K562 (cell line): ENCODE data around the gene CLDN34. TPM values are rescaled to one million over a fixed set of nuclear protein-coding genes. Genes with fewer than 3 reads are reported as not detected.

Experiments
- ATAC-seq: fragments of 200-7000 bp; cut with Tn5 transposase; 3 replicates; pipeline ENCODE4 v1.9.1; 2020; ENCODE audit warnings: moderate library complexity
- BruUV-seq: library from RNA; stranded (reverse); fragments of 400-500 nt; replicated peaks from 2 replicates; lab custom pipeline; 2021; lab: Mats Ljungman, UMichigan
- CTCF ChIA-PET: fragments of 300-600 bp; formaldehyde crosslinking; extraction: SDS; loops from one replicate; lab custom pipeline; 2021; ENCODE audit warnings: low intra/inter-chr PET ratio; lab: Yijun Ruan, JAX
- POLR2A ChIA-PET: fragments of 300-600, 350-650 bp; sonication (Branson Sonifier 250); formaldehyde crosslinking; extraction: SDS; loops from one replicate; lab custom pipeline; 2021; ENCODE audit warnings: antibody characterized with exemption, inconsistent platforms; lab: Yijun Ruan, JAX
- DNase-seq, 4 experiments: peaks; one replicate each; pipeline versions ENCODE4 v3.0.0 to v3.0.0-alpha.2; 2011 to 2018; ENCODE audit warnings: low spot score in 3 of 4, mixed read lengths in 3 of 4; ENCODE audit errors: extremely low read depth in 1 of 4
- FAIRE-seq: peaks from 2 replicates; lab custom pipeline; 2011; peaks lifted over from hg19 to GRCh38; lab: Jason Lieb, UNC
- H2AFZ ChIP-seq: 2 replicates; pipeline ENCODE4 v1.6.0; 2011; ENCODE audit warnings: low read depth, low read length, control low read depth, inconsistent platforms
- H3K27ac ChIP-seq: fragments of 200-600 bp; 3 replicates; pipeline ENCODE4 v1.8.0; 2011; ENCODE audit warnings: low read depth, mild to moderate bottlenecking, control low read depth, inconsistent platforms, low read length, moderate library complexity, mixed read lengths; ENCODE audit errors: extremely low read depth
- H3K27me3 ChIP-seq, 2 experiments: fragments of 300-600 bp in 1 of 2; 2 replicates in 1 of 2; 3 replicates in 1 of 2; pipeline versions ENCODE4 v1.6.0 to v1.8.0; 2011; ENCODE audit warnings: inconsistent platforms in 2 of 2, low read length in 2 of 2, mild to moderate bottlenecking in 1 of 2, mixed read lengths in 1 of 2, moderate library complexity in 1 of 2; ENCODE audit not compliant: control insufficient read depth in 2 of 2, insufficient read depth in 2 of 2
- H3K36me3 ChIP-seq: fragments of 300-600 bp; 3 replicates; pipeline ENCODE4 v1.8.0; 2011; ENCODE audit warnings: mild to moderate bottlenecking, low read length, inconsistent platforms; ENCODE audit not compliant: control insufficient read depth, insufficient read depth
- H3K4me1 ChIP-seq, 2 experiments: fragments of 200-600 bp in 1 of 2; replicated peaks in 1 of 2; 2 replicates in 1 of 2; 3 replicates in 1 of 2; pipeline versions ENCODE4 v1.5.1 to v1.8.0; 2011; ENCODE audit warnings: inconsistent platforms in 2 of 2, low read length in 2 of 2, mild to moderate bottlenecking in 1 of 2, mixed read lengths in 1 of 2, moderate library complexity in 1 of 2; ENCODE audit not compliant: control insufficient read depth in 2 of 2, insufficient read depth in 2 of 2
- H3K4me2 ChIP-seq: 2 replicates; pipeline ENCODE4 v1.6.1; 2011; ENCODE audit warnings: low read length, control low read depth, inconsistent platforms, mixed read lengths; ENCODE audit not compliant: insufficient read depth
- H3K4me3 ChIP-seq: fragments of 200-600 bp; sonication (generic), shearing (Covaris generic); 2 replicates; pipeline ENCODE4 v1.5.1; 2016; ENCODE audit warnings: control low read depth, inconsistent platforms
- H3K79me2 ChIP-seq: fragments of 200-600 bp; 3 replicates; pipeline ENCODE4 v1.8.0; 2011; ENCODE audit warnings: low read length, inconsistent platforms; ENCODE audit not compliant: control insufficient read depth, insufficient read depth
- H3K9ac ChIP-seq, 2 experiments: 2 replicates each; pipeline versions ENCODE4 v1.6.0 to v1.6.1; 2011; ENCODE audit warnings: low read depth in 2 of 2, low read length in 2 of 2, control low read depth in 1 of 2, inconsistent platforms in 1 of 2, mild to moderate bottlenecking in 1 of 2, mixed read lengths in 1 of 2; ENCODE audit not compliant: insufficient read depth in 1 of 2
- H3K9me1 ChIP-seq: one replicate; pipeline ENCODE4 v1.6.0; 2011; ENCODE audit warnings: inconsistent platforms, mild to moderate bottlenecking, low read length, moderate library complexity; ENCODE audit not compliant: control insufficient read depth, insufficient read depth
- H3K9me3 ChIP-seq: replicated peaks from 2 replicates; pipeline ENCODE4 v1.5.1; 2011; ENCODE audit warnings: low read depth, low read length, inconsistent platforms; ENCODE audit not compliant: control insufficient read depth, insufficient read depth
- H4K20me1 ChIP-seq: replicated peaks from 2 replicates; pipeline ENCODE4 v1.6.1; 2011; ENCODE audit warnings: low read length, inconsistent platforms, mixed read lengths; ENCODE audit not compliant: control insufficient read depth, insufficient read depth
- EZH2 ChIP-seq: IDR thresholded peaks from 2 replicates; pipeline ENCODE4 v1.6.1; 2012; ENCODE audit warnings: low read depth, mild to moderate bottlenecking, inconsistent platforms, low read length, borderline replicate concordance
- FOSL1 ChIP-seq: fragments of 200-800 bp; sonication (Bioruptor generic); conservative IDR thresholded peaks from 2 replicates; pipeline ENCODE4 v1.6.1; 2016; ENCODE audit warnings: missing genetic modification characterization, missing compliant biosample characterization
- KDM2B ChIP-seq: fragments of 250-450 bp; sonication (Bioruptor Pico); IDR thresholded peaks from 2 replicates; pipeline ENCODE4 v1.8.0; 2021; ENCODE audit warnings: mild to moderate bottlenecking, moderate library complexity
- MGA ChIP-seq: fragments of 450-650 bp; IDR thresholded peaks from 2 replicates; pipeline ENCODE4 v1.6.1; 2016; ENCODE audit warnings: mild to moderate bottlenecking, moderate library complexity
- SIRT6 ChIP-seq: IDR thresholded peaks from one replicate; pipeline ENCODE4 v1.6.1; 2012; ENCODE audit warnings: low read depth, mild to moderate bottlenecking, control low read depth, inconsistent platforms, low read length, moderate library complexity
- ZNF224 ChIP-seq: sonication (generic); formaldehyde crosslinking; IDR thresholded peaks from 2 replicates; pipeline ENCODE4 v1.8.0; 2022; ENCODE audit warnings: mild to moderate bottlenecking, missing genetic modification reagents
- WGBS: fragments of 100-300 bp; shearing (Covaris generic); methylation state at CpG from one replicate; pipeline ENCODE4 v1.1.6; 2016; ENCODE audit warnings: low coverage, mixed read lengths; ENCODE audit not compliant: insufficient coverage; ENCODE audit errors: missing lambda C conversion rate; 5-methylcytosine and 5-hydroxymethylcytosine counted together
- in situ Hi-C: fragments of 300-500 bp; cut with MboI; formaldehyde crosslinking; loops from 4 replicates; pipeline ENCODE4 v1.15.0; 2018; ENCODE audit warnings: inconsistent platforms, mixed read lengths
- intact Hi-C: fragments of 100-400 bp; cut with micrococcal nuclease; formaldehyde crosslinking; loops from 2 replicates; pipeline ENCODE4 v1.14.2; 2022
- polyA plus RNA-seq, 8 experiments: library from polyadenylated mRNA; depleted of rRNA in 4 of 8; stranded (reverse) in 5 of 8; unstranded in 3 of 8; fragments of >200 nt; fragmentation: Nextera tagmentation in 2 of 8; fragmentation: Illumina TruSeq in 1 of 8; extraction: Ambion mirVana in 2 of 8; extraction: Trizol in 1 of 8; gene quantifications; 2 replicates each; pipeline versions ENCODE4 v1.2.1 to v1.2.3, GENCODE V29; 2011 to 2014; ENCODE audit warnings: inconsistent platforms in 1 of 8, missing spikeins in 1 of 8
- total RNA-seq, 7 experiments: library from RNA; depleted of rRNA in 6 of 7; stranded (reverse); fragments of >200 nt in 6 of 7; fragmentation: Illumina TruSeq in 2 of 7; extraction: Trizol in 2 of 7; gene quantifications; 2 replicates each; pipeline versions ENCODE4 v1.2.1 to v1.2.3, GENCODE V29; 2011 to 2021; ENCODE audit warnings: low replicate concordance in 1 of 7
- TF ChIP-seq, protein P1 (sequence below): fragments of 250-450 bp; sonication (Bioruptor Pico); IDR thresholded peaks from 2 replicates; pipeline ENCODE4 v1.9.0; 2021; ENCODE audit warnings: mild to moderate bottlenecking, inconsistent platforms

CLDN34 gene
- total and polyA plus RNA-seq, 9 of the 15 experiments (the other 6 are each of a cell fraction or from before 2014, with no cell fraction given), result not detected

GRCh38 chrX:9919632-9920172 lies 47.5 kb upstream of the CLDN34 start:
- no peak for DNase-seq
- Histone ChIP-seq H3K4me3 (no peak overlapping the region), H3K27ac (no peak overlapping the region), H3K9me1 (peaks cover 2% of the 10 kb centered on the region), H3K9ac (no peak overlapping the region), H3K27me3 (peaks cover 0 to 2% of the 10 kb centered on the region in 2 experiments; a peak in 2 of 5 replicates), H3K79me2 (no peaks in the 10 kb centered on the region), H4K20me1 (no peaks in the 10 kb centered on the region; the same call in 1 of the 2 replicates), H3K9me3 (no peaks in the 10 kb centered on the region), H3K4me2 (no peak overlapping the region), H3K36me3 (no peaks in the 10 kb centered on the region), H2AFZ (no peak overlapping the region), H3K4me1 (no peaks in the 10 kb centered on the region)
- POLR2A ChIA-PET, result no interaction called here
- WGBS, result 0% methylated on average over 3 of the region's 3 CpGs
- intact Hi-C loops (no loop called here), in situ Hi-C loops (no loop called here)
- no peak for ATAC-seq
- FAIRE-seq, result no peak
- BruUV-seq, result no TSS peak
- CTCF ChIA-PET, result no interaction called here
- TF ChIP-seq KDM2B (CRISPR knock-in tag), result no peak
- no peak for TF ChIP-seq ZNF224 (CRISPR knock-in tag)
- TF ChIP-seq, protein P1, sequence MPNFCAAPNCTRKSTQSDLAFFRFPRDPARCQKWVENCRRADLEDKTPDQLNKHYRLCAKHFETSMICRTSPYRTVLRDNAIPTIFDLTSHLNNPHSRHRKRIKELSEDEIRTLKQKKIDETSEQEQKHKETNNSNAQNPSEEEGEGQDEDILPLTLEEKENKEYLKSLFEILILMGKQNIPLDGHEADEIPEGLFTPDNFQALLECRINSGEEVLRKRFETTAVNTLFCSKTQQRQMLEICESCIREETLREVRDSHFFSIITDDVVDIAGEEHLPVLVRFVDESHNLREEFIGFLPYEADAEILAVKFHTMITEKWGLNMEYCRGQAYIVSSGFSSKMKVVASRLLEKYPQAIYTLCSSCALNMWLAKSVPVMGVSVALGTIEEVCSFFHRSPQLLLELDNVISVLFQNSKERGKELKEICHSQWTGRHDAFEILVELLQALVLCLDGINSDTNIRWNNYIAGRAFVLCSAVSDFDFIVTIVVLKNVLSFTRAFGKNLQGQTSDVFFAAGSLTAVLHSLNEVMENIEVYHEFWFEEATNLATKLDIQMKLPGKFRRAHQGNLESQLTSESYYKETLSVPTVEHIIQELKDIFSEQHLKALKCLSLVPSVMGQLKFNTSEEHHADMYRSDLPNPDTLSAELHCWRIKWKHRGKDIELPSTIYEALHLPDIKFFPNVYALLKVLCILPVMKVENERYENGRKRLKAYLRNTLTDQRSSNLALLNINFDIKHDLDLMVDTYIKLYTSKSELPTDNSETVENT (CRISPR knock-in tag), result no peak
- TF ChIP-seq EZH2, result no peak
- TF ChIP-seq SIRT6, result no peak
- TF ChIP-seq MGA, result no peak
- TF ChIP-seq FOSL1 (tag), result no peak
